ENCODE measurements around the gene VANGL1. TPM values are rescaled to one million over a fixed set of nuclear protein-coding genes. Genes with fewer than 3 reads are reported as not detected.

Gene VANGL1
- total and polyA plus RNA-seq, 9 donors = 4.9 to 10.2 (median 7.4) TPM

- Histone ChIP-seq H3K36me3 (ENCODE audit: control insufficient read depth, insufficient read depth, low read length) (peaks cover 23% of the 10 kb centered on the region), H3K27ac (ENCODE audit: low read length) (no peak overlapping the region), H3K4me3 (ENCODE audit: low read length) (no peak overlapping the region), H3K9me3 (replicated peaks; ENCODE audit: control insufficient read depth, low read depth, low read length) (no peaks in the 10 kb centered on the region), H3K27me3 (ENCODE audit: control insufficient read depth, insufficient read depth, low read length) (no peaks in the 10 kb centered on the region), H3K4me1 (ENCODE audit: control insufficient read depth, insufficient read depth, low read length) (peaks cover 30% of the 10 kb centered on the region)
- DNase-seq = no peak
Measured at GRCh38 chr1:115726570-115726969, 84.8 kb downstream of the VANGL1 start.

DNA sequence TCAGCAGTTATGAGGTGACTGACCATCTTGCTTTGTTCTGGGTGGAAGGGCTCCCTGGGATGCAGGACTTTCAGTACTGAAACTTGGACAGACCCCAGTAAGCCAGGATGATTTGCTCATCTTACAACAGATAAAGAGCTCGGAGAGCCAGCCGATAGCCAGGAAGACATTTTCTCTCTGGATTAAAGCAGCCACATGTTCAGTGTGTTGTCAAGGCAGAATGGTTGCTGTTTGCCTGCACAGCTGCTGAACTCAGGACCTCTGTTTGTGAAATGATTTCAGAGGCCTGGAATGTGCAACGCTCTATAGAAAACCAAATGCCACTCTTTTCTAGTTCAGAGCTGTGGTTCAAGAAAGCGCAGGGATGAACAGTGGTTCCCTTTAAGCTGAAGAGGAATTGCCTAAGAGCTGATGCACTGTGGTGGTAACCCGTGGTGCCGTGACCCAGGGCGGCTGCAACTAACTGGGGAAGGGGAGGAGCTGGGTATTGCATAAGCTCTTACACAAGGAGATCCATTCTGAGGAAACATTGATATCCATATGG, 86.0 kb downstream of the VANGL1 start:
- Histone ChIP-seq H3K9me3 (replicated peaks; ENCODE audit: control insufficient read depth, low read depth, low read length) (no peaks in the 10 kb centered on the region), H3K4me1 (ENCODE audit: control insufficient read depth, insufficient read depth, low read length) (peaks cover 22% of the 10 kb centered on the region), H3K27me3 (ENCODE audit: control insufficient read depth, insufficient read depth, low read length) (no peaks in the 10 kb centered on the region), H3K27ac (ENCODE audit: low read length) (peak overlapping the region; percentile 78), H3K4me3 (ENCODE audit: low read length) (no peak overlapping the region), H3K36me3 (ENCODE audit: control insufficient read depth, insufficient read depth, low read length) (peaks cover 19% of the 10 kb centered on the region)
- 33% methylated on average over 1 of the region's 7 CpGs for WGBS (ENCODE audit: insufficient coverage)
- peak; percentile 92 for DNase-seq

DNA sequence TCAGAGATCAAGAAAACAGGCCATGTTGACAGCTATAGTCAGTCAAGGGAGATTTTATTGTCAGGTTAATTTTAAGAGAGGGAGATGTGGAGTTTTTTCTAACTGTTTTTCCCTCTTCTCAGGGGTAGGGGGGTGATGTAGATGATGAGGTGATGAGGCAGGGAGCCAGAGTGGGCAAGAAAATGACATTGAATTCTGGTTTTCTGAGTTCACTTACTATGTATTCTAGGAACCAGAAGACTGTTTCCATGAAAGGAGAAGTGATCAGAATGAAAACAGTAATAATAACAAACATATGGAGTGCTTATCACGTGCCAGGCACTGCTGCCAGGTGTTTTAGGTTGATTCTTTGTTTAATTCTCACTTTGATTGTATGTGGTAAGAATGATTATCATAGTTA, 86.6 kb downstream of the VANGL1 start:
- Histone ChIP-seq H3K36me3 (ENCODE audit: control insufficient read depth, insufficient read depth, low read length) (peaks cover 19% of the 10 kb centered on the region), H3K27me3 (ENCODE audit: control insufficient read depth, insufficient read depth, low read length) (no peaks in the 10 kb centered on the region), H3K27ac (ENCODE audit: low read length) (peak overlapping the region; percentile 78), H3K9me3 (replicated peaks; ENCODE audit: control insufficient read depth, low read depth, low read length) (no peaks in the 10 kb centered on the region), H3K4me1 (ENCODE audit: control insufficient read depth, insufficient read depth, low read length) (peaks cover 22% of the 10 kb centered on the region), H3K4me3 (ENCODE audit: low read length) (no peak overlapping the region)
- no CpG with 5 or more reads among the region's 1 CpG for WGBS (ENCODE audit: insufficient coverage)
- peak; percentile 53 for DNase-seq

DNA sequence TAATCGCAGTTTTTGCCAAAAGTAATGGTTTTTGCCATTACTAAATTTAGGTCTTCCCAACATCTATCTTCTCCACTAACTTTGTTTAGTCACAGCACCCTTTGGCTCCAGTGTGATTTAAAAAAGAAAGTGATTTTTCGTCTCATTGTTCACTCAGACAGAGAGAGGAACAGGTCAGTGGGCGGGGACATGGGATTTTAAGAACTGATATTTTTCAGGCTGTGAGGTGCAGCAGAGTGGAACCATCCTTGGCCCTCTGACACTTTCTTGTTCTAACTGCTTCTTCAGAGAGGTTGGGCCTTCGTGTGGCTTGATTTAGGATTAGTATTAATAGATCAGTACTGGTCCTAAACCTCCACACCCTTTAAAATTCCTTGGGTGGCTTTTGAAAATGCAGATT, 88.0 kb downstream of the VANGL1 start:
- Histone ChIP-seq H3K4me3 (ENCODE audit: low read length) (no peak overlapping the region), H3K9me3 (replicated peaks; ENCODE audit: control insufficient read depth, low read depth, low read length) (no peaks in the 10 kb centered on the region), H3K27me3 (ENCODE audit: control insufficient read depth, insufficient read depth, low read length) (no peaks in the 10 kb centered on the region), H3K4me1 (ENCODE audit: control insufficient read depth, insufficient read depth, low read length) (peaks cover 22% of the 10 kb centered on the region), H3K27ac (ENCODE audit: low read length) (no peak overlapping the region), H3K36me3 (ENCODE audit: control insufficient read depth, insufficient read depth, low read length) (peaks cover 25% of the 10 kb centered on the region)
- WGBS (ENCODE audit: insufficient coverage) = 90% methylated on average over 2 of the region's 4 CpGs
- no peak for DNase-seq

- Histone ChIP-seq H3K27me3 (ENCODE audit: control insufficient read depth, insufficient read depth, low read length) (no peaks in the 10 kb centered on the region), H3K36me3 (ENCODE audit: control insufficient read depth, insufficient read depth, low read length) (peaks cover 13% of the 10 kb centered on the region), H3K27ac (ENCODE audit: low read length) (no peak overlapping the region), H3K4me3 (ENCODE audit: low read length) (no peak overlapping the region), H3K9me3 (replicated peaks; ENCODE audit: control insufficient read depth, low read depth, low read length) (no peaks in the 10 kb centered on the region), H3K4me1 (ENCODE audit: control insufficient read depth, insufficient read depth, low read length) (peaks cover 14% of the 10 kb centered on the region)
- WGBS (ENCODE audit: insufficient coverage) = no CpG with 5 or more reads among the region's 4 CpGs
- peak; percentile 33 for DNase-seq
Measured at GRCh38 chr1:115732316-115732715, 90.5 kb downstream of the VANGL1 start.

- Histone ChIP-seq H3K36me3 (ENCODE audit: control insufficient read depth, insufficient read depth, low read length) (peaks cover 28% of the 10 kb centered on the region), H3K4me3 (ENCODE audit: low read length) (no peak overlapping the region)
Measured at GRCh38 chr1:115740811-115741210, 99.0 kb downstream of the VANGL1 start.

GRCh38 chr1:115744646-115745275, 103.0 kb downstream of the VANGL1 start:
- no peaks in the 10 kb centered on the region for H3K27me3 ChIP-seq (ENCODE audit: control insufficient read depth, insufficient read depth, low read length)
- H3K4me1 ChIP-seq (ENCODE audit: control insufficient read depth, insufficient read depth, low read length) = peaks cover 9% of the 10 kb centered on the region
- WGBS (ENCODE audit: insufficient coverage) = 67% methylated on average over 1 of the region's 3 CpGs
- no peak overlapping the region for H3K4me3 ChIP-seq (ENCODE audit: low read length)
- no peaks in the 10 kb centered on the region for H3K9me3 ChIP-seq (replicated peaks; ENCODE audit: control insufficient read depth, low read depth, low read length)
- DNase-seq = no peak
- H3K36me3 ChIP-seq (ENCODE audit: control insufficient read depth, insufficient read depth, low read length) = peaks cover 18% of the 10 kb centered on the region
- H3K27ac ChIP-seq (ENCODE audit: low read length) = no peak overlapping the region

More at GRCh38 chr1:115740811-115741210, 99.0 kb downstream of the VANGL1 start:
- no peak overlapping the region for H3K27ac ChIP-seq (ENCODE audit: low read length)
- H3K27me3 ChIP-seq (ENCODE audit: control insufficient read depth, insufficient read depth, low read length) = no peaks in the 10 kb centered on the region
- no peak for DNase-seq
- WGBS (ENCODE audit: insufficient coverage) = no CpG with 5 or more reads among the region's 1 CpG
- no peaks in the 10 kb centered on the region for H3K4me1 ChIP-seq (ENCODE audit: control insufficient read depth, insufficient read depth, low read length)
- H3K9me3 ChIP-seq (replicated peaks; ENCODE audit: control insufficient read depth, low read depth, low read length) = no peaks in the 10 kb centered on the region

- DNase-seq = no peak
- Histone ChIP-seq H3K27ac (ENCODE audit: low read length) (no peak overlapping the region), H3K9me3 (replicated peaks; ENCODE audit: control insufficient read depth, low read depth, low read length) (no peaks in the 10 kb centered on the region), H3K4me3 (ENCODE audit: low read length) (no peak overlapping the region), H3K36me3 (ENCODE audit: control insufficient read depth, insufficient read depth, low read length) (peaks cover 10% of the 10 kb centered on the region), H3K4me1 (ENCODE audit: control insufficient read depth, insufficient read depth, low read length) (peaks cover 13% of the 10 kb centered on the region), H3K27me3 (ENCODE audit: control insufficient read depth, insufficient read depth, low read length) (no peaks in the 10 kb centered on the region)
- WGBS (ENCODE audit: insufficient coverage) = no CpG with 5 or more reads among the region's 5 CpGs
Measured at GRCh38 chr1:115746021-115746690, 104.4 kb downstream of the VANGL1 start.

Other genes starting within 250 kb of the VANGL1 start
- gene CASQ2, start 126.7 kb downstream of the VANGL1 start, total RNA-seq = 606 TPM
- 100 to 1,000 TPM; 305 to 812 (median 614) TPM for gene CASQ2, start 126.7 kb downstream of the VANGL1 start, polyA plus RNA-seq (ENCODE audit: insufficient read depth in 1 of 8, insufficient read length in 8 of 8, low replicate concordance in 1 of 8)
- gene NHLH2, start 199.2 kb downstream of the VANGL1 start, total RNA-seq = not detected
- gene NHLH2, start 199.2 kb downstream of the VANGL1 start, polyA plus RNA-seq (ENCODE audit: insufficient read depth in 1 of 8, insufficient read length in 8 of 8, low replicate concordance in 1 of 8) = under 1 TPM in 2 of 8 donors, not detected in 6; 0.11 to 0.12 TPM

Measured in muscle of leg (tissue), 11 donors.